T-helper 17 cell (primary cell): ENCODE results near the gene ZNF296. TPM values are rescaled to one million over a fixed set of nuclear protein-coding genes. Genes with fewer than 3 reads are reported as not detected.
A peak's percentile ranks its signal among the peaks of the same experiment; 100 is the strongest.

Experiments used
- ATAC-seq: fragments of 150-1000 bp; cut with Tn5 transposase; 2 replicates; pipeline ENCODE4 v1.10.0; 2021; ENCODE audit warnings: mild to moderate bottlenecking, moderate library complexity
- DNase-seq, 3 donors: peaks; one replicate each; pipeline versions ENCODE4 v3.0.0 to v3.0.0-alpha.2; 2020 to 2021
- H3K9me3 ChIP-seq: one replicate; pipeline ENCODE4 v1.7.0; 2013; ENCODE audit warnings: low read length, mild to moderate bottlenecking; ENCODE audit not compliant: control insufficient read depth, poor library complexity, severe bottlenecking
- H3K27ac Mint-ChIP-seq: one replicate; pipeline ENCODE4 v1.8.0; 2022; ENCODE audit warnings: mild to moderate bottlenecking, moderate library complexity, mixed read lengths
- H3K27me3 Mint-ChIP-seq: one replicate; pipeline ENCODE4 v1.8.0; 2022; ENCODE audit warnings: mixed read lengths
- H3K36me3 Mint-ChIP-seq: one replicate; pipeline ENCODE4 v1.8.0; 2022; ENCODE audit warnings: low read depth, mixed read lengths
- H3K4me1 Mint-ChIP-seq: one replicate; pipeline ENCODE4 v1.8.0; 2022; ENCODE audit warnings: mild to moderate bottlenecking, mixed read lengths
- H3K4me3 Mint-ChIP-seq: one replicate; pipeline ENCODE4 v1.8.0; 2022; ENCODE audit warnings: mild to moderate bottlenecking, moderate library complexity, mixed read lengths
- total RNA-seq, 4 donors: library from RNA in 2 of 4; stranded (reverse) in 2 of 4; gene quantifications; one replicate each; pipeline ENCODE4 v1.2.3 and lab custom pipeline; 2022 to 2026

The ZNF296 gene
- total RNA-seq, 2 donors from 2014 or later, result 3.4 to 3.5 TPM

DNA sequence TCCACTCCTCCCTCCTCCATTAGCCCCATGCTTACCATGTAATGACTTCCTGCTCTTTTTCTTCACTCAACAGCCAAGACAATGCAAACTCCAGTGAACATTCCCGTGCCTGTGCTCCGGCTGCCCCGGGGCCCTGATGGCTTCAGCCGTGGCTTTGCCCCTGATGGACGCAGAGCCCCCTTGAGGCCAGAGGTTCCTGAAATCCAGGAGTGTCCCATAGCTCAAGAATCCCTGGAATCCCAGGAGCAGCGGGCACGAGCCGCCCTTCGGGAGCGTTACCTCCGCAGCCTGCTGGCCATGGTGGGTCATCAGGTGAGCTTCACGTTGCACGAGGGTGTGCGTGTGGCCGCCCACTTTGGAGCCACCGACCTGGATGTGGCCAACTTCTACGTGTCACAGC lies 13.8 kb upstream of the ZNF296 start:
- no peaks in the 10 kb centered on the region for H3K9me3 ChIP-seq
- H3K27ac Mint-ChIP-seq, result peak overlapping the region; percentile 99
- DNase-seq (no peak), ATAC-seq (no peak)
- H3K27me3 Mint-ChIP-seq, result no peaks in the 10 kb centered on the region
- no peak overlapping the region for H3K4me3 Mint-ChIP-seq
- no peaks in the 10 kb centered on the region for H3K36me3 Mint-ChIP-seq
- H3K4me1 Mint-ChIP-seq, result peaks cover 36% of the 10 kb centered on the region

DNA sequence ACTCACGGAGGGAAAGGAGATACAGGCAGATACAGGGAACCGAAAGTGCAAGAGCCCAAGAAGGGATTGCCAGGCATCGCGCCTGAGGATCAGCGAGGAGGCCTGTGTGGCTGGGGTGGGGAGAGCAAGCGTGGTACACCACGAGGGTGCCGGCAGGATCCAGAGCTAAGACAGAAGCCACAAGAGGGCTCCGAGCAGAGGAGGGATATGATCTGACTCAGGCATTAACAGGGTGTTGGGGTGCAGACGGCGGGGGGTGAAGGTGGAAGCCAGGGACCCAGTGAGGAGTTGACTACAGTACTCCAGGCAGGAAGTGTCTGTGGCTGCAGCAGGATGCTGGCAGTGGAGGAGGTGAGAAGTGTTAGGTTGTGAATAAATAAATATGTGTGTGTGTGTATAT lies 11.3 kb upstream of the ZNF296 start:
- Mint-ChIP-seq H3K4me3 (peak overlapping the region; percentile 79), H3K4me1 (peaks cover 17% of the 10 kb centered on the region), H3K27ac (peak overlapping the region; percentile 81), H3K27me3 (no peaks in the 10 kb centered on the region), H3K36me3 (no peaks in the 10 kb centered on the region)
- no peaks in the 10 kb centered on the region for H3K9me3 ChIP-seq
- DNase-seq, result no peak
- peak; percentile 20 for ATAC-seq

DNA sequence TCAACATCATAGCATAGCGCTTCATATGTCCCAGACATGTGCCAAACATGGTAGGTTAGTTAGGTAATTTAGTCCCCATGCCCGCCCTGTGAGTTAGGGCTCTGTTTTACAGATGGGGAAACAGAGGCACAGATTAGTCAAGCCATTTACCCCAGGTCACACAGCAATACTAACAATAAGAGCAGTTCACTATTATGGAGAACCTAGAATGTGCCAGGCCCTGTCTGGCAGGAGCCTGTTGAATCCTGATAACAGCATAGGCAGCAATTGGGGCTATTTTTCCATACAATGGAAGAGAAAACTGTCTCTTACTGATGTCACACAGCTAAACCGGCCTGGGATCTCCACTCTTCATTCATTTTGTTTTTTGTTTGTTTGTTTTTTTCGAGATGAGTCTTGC lies 10.2 kb upstream of the ZNF296 start:
- no peak overlapping the region for H3K4me3 Mint-ChIP-seq
- H3K27ac Mint-ChIP-seq, result peak overlapping the region; percentile 14
- ATAC-seq (no peak), DNase-seq (no peak)
- H3K36me3 Mint-ChIP-seq, result peaks cover 6% of the 10 kb centered on the region
- no peaks in the 10 kb centered on the region for H3K9me3 ChIP-seq
- peaks cover 23% of the 10 kb centered on the region for H3K4me1 Mint-ChIP-seq
- no peaks in the 10 kb centered on the region for H3K27me3 Mint-ChIP-seq

GRCh38 chr19:45082170-45082569 lies 5.9 kb upstream of the ZNF296 start:
- Mint-ChIP-seq H3K27me3 (no peaks in the 10 kb centered on the region), H3K36me3 (peaks cover 6% of the 10 kb centered on the region), H3K4me1 (peaks cover 23% of the 10 kb centered on the region), H3K4me3 (peak overlapping the region; percentile 71), H3K27ac (peak overlapping the region; percentile 72)
- ATAC-seq (no peak), DNase-seq (no peak)
- no peaks in the 10 kb centered on the region for H3K9me3 ChIP-seq

DNA sequence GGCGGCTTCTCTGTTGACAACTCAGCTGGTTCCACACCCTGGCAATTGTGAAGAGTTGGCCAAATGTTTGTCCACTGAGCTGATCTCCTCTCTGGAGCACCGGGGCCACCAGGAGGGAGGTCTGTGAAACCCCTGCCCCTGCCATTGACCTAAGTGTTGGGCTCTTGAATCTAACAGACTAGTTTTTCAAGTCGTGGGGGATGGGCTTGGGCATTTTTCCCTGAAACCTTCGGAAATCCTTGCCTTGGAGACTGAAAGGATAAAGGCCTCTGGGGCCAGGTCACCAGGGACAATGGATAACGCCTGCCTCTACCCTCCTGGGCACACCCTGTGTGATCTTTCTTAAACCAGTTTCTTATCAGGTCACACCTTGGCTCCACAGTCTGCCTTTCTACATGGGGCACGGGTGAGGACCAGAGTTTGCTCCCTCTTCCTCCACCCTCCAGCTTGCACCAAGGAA lies 3.7 kb upstream of the ZNF296 start:
- ATAC-seq, result no peak
- DNase-seq, result no peak
- no peaks in the 10 kb centered on the region for H3K9me3 ChIP-seq
- peak overlapping the region; percentile 97 for H3K27ac Mint-ChIP-seq
- H3K4me1 Mint-ChIP-seq, result peaks cover 29% of the 10 kb centered on the region
- peaks cover 6% of the 10 kb centered on the region for H3K36me3 Mint-ChIP-seq
- H3K4me3 Mint-ChIP-seq, result peak overlapping the region; percentile 95
- no peaks in the 10 kb centered on the region for H3K27me3 Mint-ChIP-seq

DNA sequence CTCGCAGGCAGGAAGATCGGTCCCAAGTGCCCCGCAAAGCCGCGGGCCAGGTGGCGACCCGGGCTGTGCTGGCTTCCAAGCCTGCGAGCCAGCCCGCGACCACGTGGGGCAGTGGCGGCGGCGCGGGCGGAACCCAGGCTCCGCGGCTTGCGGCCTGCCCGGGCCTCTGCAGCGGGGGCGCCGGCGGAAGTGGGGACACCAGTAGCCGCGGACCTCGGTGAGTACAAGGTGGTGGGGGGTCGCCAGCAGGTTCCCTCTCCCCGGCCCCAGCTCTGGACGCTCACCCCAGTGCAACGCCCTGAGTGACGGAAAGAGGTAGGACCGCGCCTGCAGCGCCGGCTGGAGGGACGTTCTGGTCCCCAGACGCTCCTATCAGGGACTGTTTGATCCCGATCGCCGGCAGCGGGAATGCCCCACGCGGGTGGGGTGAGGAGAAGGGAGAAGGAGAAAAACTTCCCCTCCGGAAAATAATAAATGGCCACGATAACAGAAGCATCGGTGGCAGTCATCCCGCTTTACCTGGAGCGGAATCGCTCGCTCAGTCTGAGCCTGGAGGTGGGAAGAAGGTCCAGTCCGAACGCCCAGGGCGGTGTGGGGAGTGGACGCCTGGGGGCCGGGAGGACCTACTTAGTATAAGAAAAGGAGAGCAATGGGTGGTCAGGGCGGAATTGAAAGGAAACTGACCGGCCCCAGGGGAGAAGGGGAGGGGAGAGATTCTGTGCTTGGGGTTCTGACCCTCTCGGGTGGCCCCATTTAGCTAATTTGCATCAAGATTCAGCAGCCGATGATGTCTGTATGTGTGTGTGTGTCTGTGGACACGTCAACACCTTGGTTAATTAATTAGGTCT lies 3.0 kb upstream of the ZNF296 start, which contains the start of gene GEMIN7:
Gene GEMIN7 (plus strand): TSS at position 198 of the 848 bp plus-strand sequence. CDS start 10,855 bp downstream, outside the sequence.
- Mint-ChIP-seq H3K36me3 (peaks cover 6% of the 10 kb centered on the region), H3K4me3 (peak within 1 kb of the TSS; percentile 95), H3K27me3 (no peaks in the 10 kb centered on the region), H3K4me1 (peaks cover 29% of the 10 kb centered on the region), H3K27ac (peak within 1 kb of the TSS; percentile 97)
- ATAC-seq, result peak; percentile 74
- H3K9me3 ChIP-seq, result no peaks in the 10 kb centered on the region
- peak; percentile 63 to 74 (median 65) for DNase-seq

GRCh38 chr19:45078390-45079062 lies 2.2 kb upstream of the ZNF296 start:
- Mint-ChIP-seq H3K27ac (peak overlapping the region; percentile 97), H3K27me3 (no peaks in the 10 kb centered on the region), H3K4me3 (peak overlapping the region; percentile 95), H3K4me1 (peaks cover 29% of the 10 kb centered on the region), H3K36me3 (peaks cover 6% of the 10 kb centered on the region)
- ATAC-seq, result no peak
- no peak for DNase-seq
- H3K9me3 ChIP-seq, result no peaks in the 10 kb centered on the region

GRCh38 chr19:45076851-45077730 lies 813 bp upstream of the ZNF296 start:
- no peak for ATAC-seq
- H3K27ac Mint-ChIP-seq, result peak overlapping the region; percentile 77
- H3K36me3 Mint-ChIP-seq, result peaks cover 3% of the 10 kb centered on the region
- DNase-seq, result no peak
- H3K4me3 Mint-ChIP-seq, result peak overlapping the region; percentile 87
- no peaks in the 10 kb centered on the region for H3K9me3 ChIP-seq
- no peaks in the 10 kb centered on the region for H3K27me3 Mint-ChIP-seq
- H3K4me1 Mint-ChIP-seq, result peaks cover 27% of the 10 kb centered on the region

GRCh38 chr19:45075301-45076028 lies 813 bp downstream of the ZNF296 start:
- ATAC-seq (peak; percentile 39), DNase-seq (peak in 1 of 3 donors; percentile 19)
- Mint-ChIP-seq H3K27ac (no peak overlapping the region), H3K36me3 (no peaks in the 10 kb centered on the region), H3K4me3 (peak overlapping the region; percentile 87), H3K4me1 (peaks cover 17% of the 10 kb centered on the region), H3K27me3 (no peaks in the 10 kb centered on the region)
- no peaks in the 10 kb centered on the region for H3K9me3 ChIP-seq

- H3K4me1 Mint-ChIP-seq, result peaks cover 17% of the 10 kb centered on the region
- H3K27ac Mint-ChIP-seq, result peak overlapping the region; percentile 53
- DNase-seq, result no peak
These were observed 1.5 kb downstream of the ZNF296 start for GRCh38 chr19:45074744-45075300.

GRCh38 chr19:45071969-45072790 lies 4.1 kb downstream of the ZNF296 start:
- DNase-seq, result no peak
- peaks cover 7% of the 10 kb centered on the region for H3K4me1 Mint-ChIP-seq
- H3K36me3 Mint-ChIP-seq, result peaks cover 2% of the 10 kb centered on the region
- no peak overlapping the region for H3K27ac Mint-ChIP-seq
- no peak overlapping the region for H3K4me3 Mint-ChIP-seq
- no peaks in the 10 kb centered on the region for H3K9me3 ChIP-seq
- H3K27me3 Mint-ChIP-seq, result no peaks in the 10 kb centered on the region
- ATAC-seq, result no peak

More at GRCh38 chr19:45074744-45075300, 1.5 kb downstream of the ZNF296 start:
- no peak for ATAC-seq
- H3K9me3 ChIP-seq, result no peaks in the 10 kb centered on the region
- Mint-ChIP-seq H3K4me3 (peak overlapping the region; percentile 63), H3K27me3 (no peaks in the 10 kb centered on the region), H3K36me3 (no peaks in the 10 kb centered on the region)
